GM12892 (cell line): ENCODE results near the gene HTRA2.

Experiments
- POLR2A ChIP-seq: IDR thresholded peaks from 2 replicates; pipeline ENCODE4 v1.6.1; 2011; ENCODE audit warnings: low read depth, low read length, control low read depth
- TAF1 ChIP-seq: IDR thresholded peaks from 2 replicates; pipeline ENCODE4 v1.6.1; 2011; ENCODE audit warnings: low read depth, mild to moderate bottlenecking, control low read depth, low read length, borderline replicate concordance

DNA sequence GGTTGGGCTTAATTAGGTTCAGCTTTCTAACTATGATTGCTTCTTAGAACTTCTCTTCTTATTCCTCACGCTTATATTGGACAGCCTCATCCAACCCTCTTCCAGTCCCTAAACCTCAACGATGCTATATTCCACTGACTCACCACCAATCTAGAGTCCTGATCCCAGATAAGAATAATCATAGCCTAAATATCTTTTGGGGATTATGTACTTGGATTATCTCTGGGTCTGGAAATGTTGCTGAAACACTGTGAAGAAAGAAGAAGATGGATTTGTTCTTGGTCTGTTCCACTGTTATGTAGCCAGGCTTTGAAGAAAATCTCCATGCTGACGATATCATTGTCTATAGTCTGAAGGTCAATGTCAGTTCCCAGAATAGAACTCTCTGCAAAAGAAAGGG lies 51.7 kb downstream of the HTRA2 start:
- TF ChIP-seq POLR2A (no peak), TAF1 (no peak)
